Superior temporal gyrus (tissue), 1 donor: ENCODE measurements around the gene HMMR.

Experiments
- DNase-seq: peaks from one replicate; pipeline ENCODE4 v3.0.0-alpha.2; 2016; ENCODE audit errors: extremely low spot score

Gene HMMR

DNA sequence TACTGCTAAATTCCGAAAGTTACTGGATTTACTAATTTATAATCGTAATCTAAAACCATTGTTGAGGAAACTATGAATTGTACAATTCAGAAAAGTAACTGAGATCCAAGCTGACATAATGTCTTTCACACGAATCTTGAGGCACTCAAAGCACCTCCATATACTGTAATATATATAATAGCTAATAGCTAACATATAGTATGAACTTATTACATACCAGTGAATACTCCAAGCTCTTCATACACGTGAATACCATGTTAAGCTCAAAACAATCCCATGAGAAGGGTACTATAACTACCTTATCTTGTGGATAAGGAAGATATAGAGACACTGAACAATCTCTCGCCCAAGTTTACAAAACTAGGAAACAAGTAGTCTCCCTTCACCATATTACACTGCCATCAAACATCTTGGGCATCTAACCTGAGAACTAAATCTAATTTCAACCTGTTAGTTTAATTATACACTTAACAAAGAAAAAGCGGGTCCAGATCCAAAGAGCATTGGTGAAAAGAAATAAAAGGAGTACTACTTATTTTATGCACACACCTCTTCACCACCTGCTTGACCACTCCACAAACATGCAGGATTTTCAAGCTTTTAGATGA, 1.6 kb upstream of the HMMR start:
- DNase-seq, result no peak

DNA sequence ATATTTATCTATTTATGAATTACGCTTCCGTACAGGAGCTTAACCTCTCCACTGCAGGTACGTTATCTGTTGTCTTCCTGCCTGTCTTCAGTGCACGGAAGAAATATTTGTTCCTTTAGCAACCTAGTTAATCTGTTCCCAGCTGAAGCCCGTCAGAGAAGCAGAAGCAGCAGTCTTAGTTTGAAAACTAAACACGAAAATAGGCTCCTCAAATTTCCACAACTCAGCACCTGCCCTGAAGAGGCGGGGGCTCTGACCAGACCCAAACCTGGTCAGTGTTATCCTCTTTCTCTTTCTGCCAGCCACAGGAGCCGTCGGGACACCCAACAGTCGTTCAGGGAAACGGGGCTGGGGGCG, 992 bp upstream of the HMMR start:
- no peak for DNase-seq

DNA sequence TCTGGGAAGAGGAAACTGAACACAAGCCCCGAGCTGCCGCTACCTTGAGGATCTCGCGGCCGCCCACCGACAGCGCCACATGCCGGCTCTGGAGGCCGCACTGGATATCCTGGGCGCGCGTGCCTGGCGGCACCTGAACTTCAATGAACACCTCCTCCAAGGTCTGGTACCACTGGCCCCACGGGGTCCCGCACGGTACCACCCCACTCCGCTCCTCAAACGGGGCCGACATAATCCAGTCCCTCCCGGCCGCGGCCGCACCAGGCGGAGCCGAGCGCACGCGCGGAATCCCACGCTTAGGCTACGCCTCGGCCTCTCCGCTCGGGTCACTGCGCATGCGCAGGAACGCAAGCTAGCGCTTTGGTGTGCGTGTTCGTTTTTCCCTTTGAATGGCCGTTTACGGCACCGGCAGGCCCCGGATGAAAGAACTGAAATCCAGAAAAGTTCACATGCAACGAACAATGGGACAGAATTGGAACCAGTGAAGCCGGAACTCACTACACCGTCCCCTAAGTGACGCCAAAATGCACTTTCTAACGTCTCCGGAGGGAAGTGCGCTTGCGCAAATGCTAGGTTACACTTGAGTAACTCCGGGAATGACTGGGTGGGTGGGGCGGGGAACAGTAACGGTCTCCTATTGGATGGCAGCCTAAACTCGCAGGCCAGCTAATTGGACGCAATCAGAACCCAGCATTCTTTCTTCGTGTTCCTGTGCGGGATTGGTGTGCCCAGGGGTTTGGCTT, 442 bp upstream of the HMMR start, which contains the start of gene NUDCD2:
TSS of gene NUDCD2 (minus strand) at position 284 of the 743 bp plus-strand sequence. CDS start at position 232, 52 bp downstream.
- DNase-seq, result peak; percentile 99

- DNase-seq, result no peak
Measured at GRCh38 chr5:163463063-163463435, 2.6 kb downstream of the HMMR start.

- DNase-seq, result no peak
Measured at GRCh38 chr5:163467682-163468081, 7.2 kb downstream of the HMMR start.

DNA sequence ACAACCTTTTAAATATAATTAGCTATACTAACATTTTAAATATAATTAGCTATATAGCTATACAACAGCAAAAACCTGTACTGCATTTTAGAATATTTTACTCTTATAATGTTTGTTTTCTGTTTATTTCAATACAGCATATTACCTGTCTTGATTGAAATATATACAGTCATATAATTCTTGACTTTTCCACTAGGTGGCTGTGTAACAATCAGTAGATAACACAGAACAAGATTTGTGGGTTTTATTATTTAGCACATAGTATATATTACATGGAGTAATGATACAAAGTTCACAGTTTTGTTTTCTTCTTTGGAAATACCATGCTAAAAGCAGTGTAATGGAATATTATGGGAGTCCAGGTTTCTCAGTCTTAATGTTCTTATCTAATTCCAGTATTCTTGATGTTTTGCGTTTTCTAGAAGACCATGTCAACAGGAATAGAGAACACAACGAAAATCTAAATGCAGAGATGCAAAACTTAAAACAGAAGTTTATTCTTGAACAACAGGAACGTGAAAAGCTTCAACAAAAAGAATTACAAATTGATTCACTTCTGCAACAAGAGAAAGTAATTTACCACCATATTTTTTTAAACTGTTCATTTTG, 13.3 kb downstream of the HMMR start:
- DNase-seq, result no peak

GRCh38 chr5:163475411-163475810, 15.0 kb downstream of the HMMR start:
- DNase-seq, result no peak

DNA sequence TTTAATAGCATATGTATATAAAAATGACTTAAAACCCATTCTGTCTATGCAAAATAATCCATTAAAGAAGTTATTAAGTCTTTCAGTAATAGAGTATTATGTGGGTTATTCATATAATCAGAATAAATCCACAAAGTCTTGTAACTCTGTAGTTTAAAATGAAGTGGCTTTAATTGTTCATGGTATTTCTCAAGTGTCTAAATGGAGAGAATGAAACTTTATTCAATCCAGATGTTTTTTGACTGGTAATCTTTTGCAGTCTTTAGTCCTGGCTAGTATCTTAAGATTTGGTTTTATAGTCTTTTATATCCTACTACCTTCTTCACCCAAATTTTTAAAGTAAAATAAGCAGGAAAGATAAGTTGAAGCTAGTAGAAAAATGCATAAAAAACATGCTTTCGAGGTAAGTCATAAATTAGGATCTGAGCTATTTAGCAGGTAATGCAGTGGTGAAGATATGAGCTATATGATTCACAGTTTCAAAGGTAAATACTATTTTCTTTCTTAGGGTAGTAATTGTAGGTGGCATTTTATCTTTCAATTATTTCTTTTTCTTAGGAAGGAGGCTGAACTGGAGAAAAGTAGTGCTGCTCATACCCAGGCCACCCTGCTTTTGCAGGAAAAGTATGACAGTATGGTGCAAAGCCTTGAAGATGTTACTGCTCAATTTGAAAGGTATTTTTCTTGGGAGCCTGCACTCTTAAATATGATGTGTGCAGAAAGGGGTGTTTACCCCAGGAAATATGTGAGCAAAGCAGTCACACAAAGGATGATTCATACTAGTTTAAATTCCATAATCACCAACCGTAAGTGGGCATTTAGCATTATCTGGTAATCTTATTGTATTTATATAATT, 17.9 kb downstream of the HMMR start:
- DNase-seq, result no peak

DNA sequence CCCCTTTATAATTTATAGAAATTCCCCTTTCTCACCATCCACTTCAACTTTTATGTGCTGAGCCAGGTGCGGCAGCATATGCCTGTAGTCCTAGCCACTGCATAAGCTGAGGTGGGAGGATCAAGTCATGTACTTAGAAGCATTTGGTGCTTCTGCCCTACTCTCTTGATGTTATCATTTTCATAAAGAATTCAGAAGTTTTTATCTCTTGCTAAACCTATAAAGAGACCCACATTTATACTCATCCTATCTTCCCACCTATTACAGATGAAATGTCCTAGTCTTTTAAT, 18.5 kb downstream of the HMMR start:
- DNase-seq, result no peak

DNA sequence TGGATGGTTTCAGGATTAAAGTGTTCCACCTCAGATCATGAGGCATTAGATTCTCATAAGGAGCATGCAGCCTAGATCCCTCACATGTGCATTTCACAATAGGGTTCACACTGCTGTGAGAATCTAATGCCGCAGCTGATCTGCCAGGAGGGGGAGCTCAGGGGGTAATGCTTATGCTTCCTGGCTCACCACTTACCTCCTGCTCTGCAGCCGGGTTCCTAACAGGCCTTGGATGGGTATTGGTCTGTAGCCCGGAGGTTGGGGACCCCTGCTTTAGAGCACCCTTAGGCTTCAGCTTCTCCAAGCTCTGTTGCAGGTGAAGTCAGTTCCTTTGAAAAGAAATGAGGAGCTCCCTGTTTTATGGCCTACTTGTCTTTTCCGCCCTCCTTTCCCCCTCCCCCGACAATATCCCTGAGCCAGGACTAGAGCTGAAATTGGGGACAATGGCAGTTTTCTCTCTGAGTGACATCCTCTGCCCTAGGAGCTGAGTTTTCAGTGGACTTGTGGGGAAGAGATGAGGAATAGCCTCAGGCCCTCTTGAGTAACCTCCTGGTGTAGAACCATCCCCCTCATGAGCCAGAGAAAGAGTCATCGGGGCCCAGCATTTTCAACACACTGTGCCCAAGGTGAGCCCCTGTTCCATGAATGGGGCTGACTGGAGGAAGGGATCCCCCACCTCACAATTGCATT, 28.8 kb downstream of the HMMR start:
- DNase-seq, result no peak

GRCh38 chr5:163489745-163490075, 29.3 kb downstream of the HMMR start:
- no peak for DNase-seq

DNA sequence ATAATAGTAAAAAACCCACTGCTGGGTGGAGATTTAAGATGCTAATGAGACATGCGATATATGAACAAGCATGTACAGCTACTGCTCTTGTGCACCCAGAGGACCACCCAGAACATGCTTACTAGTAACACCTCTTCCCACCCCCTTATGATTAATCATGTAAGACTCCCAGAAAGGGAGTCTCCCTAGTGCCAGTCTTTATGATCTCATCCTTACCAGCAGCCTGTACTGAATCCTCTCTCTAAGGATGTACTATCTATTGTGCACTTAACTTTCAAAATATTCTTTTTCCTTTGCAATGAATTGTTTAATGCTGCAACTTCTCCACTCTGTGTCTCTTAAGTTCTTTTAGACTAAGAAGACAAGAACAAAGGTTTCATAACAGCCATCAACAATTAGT, 35.9 kb downstream of the HMMR start:
- no peak for DNase-seq

DNA sequence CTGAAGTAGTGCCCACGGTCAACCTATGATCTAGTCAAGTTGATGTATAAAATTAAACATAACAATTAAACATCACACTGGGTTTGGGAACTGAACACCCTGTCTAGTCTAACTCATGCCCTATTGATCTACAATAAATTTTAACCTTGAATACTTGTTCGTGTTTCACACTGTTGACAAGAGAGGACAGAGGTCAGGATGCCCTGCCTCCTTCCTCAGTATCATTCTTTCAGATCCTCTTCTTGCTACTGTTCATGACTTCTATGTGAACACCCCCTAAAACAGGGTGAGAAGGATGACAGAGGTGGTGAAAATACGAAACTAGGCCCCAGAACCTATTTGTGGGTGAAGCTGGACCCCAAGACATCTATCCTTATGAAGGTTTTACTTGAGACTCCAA, 36.9 kb downstream of the HMMR start:
- DNase-seq, result no peak

DNA sequence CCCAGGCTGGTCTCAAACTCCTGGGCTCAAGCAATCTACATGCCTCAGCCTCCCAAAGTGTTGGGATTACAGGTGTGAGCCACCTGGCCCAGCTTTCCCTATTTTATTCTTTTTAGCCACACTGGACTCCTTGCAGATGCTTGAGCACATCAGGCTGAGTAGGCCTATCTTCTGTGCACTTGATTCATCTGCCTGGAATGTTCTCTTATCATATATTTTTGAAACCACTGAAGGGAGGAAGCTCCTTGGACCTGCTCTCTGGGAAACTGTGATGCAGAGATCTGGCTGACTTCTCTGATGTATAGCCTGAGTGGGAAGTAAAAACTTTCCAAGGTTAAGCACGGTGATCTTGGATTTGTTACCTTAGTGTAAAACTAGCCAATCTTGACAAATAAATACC, 38.5 kb downstream of the HMMR start:
- no peak for DNase-seq

DNA sequence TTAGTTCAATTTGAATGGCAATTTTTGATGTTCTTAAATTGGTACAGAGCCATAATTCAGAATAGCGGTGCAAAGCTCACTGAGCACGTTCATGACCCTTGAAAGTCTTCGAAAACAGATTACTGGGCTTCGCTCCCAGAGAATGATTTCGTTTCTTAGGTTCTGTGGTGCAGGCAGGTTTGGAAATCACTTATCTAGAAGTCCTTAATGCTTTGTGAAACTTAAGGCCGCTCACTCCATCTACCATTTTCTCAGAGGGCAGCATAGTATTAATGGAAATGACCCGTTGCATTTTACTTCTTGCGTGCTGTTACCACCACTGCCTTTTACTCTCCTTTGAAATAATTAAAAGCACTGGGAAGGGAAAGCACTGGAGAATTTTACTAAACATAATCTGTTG, 42.1 kb downstream of the HMMR start:
- DNase-seq, result no peak

DNA sequence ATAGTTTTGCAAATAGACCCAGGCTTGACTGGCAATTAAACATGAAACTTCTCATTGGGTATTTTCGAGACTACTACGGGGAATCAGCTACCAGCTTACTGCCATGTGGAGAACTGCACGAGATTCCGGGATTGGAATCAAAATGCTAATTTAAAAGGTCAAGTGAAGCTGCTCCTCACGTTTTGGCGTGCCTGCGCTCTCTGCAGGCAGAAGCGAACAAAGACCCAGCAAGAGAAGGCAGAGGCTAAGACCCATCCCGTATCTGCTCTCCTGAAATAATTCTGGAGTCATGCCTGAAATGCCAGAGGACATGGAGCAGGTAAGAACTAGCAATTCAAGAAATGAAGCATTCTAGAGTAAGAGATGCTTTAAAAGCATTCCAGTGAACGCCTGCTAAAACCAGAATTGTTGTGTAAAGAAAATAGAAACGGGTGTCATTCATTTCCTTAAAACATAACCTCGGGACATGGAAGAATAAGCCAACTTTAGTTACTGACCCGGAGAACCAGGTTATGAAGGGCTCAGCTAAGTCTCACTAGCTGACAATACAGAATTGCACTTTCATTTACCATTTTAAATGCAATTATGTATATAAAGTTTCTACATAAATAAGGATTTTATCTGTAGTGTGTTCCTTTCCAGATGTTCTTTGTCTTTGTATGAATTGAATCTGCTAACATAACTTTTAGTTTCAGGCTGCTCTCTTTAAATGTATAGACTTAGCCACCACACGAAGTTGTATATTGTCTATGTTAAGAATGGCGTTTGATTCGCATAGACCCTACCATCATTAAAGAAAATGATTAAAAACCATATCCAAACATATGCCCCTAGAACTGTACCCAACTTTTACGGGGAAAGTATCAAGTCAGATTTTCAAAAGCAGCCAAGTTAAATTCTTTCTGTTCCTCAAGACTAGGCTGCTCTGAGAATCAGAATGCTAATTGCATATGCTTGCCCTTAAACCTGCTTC, 43.0 kb downstream of the HMMR start:
- DNase-seq, result peak; percentile 76

GRCh38 chr5:163504079-163504931, 43.9 kb downstream of the HMMR start:
- peak; percentile 77 for DNase-seq

- no peak for DNase-seq
Measured at GRCh38 chr5:163505049-163505367, 44.6 kb downstream of the HMMR start.

DNA sequence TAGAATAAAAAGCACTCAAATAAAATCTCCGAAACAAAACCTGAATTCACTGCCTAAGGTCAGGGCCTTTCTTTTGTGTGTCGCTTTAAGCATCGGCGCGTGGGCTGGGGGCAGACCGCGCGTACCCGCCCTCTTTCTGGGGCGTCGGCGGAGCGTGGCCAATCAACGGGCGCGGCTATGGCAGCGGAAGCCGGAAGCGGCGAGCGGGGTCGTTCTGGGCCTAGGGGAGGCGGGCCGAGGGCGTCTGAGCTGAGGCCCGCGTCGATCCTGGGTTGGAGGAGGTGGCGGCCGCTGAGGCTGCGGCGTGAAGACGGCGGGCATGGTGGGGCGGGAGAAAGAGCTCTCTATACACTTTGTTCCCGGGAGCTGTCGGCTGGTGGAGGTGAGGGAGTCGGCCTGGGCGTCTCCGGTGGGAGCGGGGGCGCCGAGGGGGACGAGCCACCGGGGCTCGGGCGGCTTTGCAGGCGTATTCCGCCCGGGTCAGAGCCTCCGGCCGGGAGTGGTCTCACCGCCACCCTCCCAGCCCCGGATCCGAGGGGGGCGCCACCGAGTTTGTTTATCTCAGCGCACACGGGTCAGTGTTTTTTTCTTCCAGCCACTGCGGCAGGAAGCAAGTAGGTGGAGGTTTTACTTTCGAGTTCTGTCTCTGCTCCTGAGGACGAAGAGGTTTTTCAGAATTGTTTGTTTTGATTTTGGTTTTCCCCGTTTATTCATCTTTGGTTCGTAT, 45.1 kb downstream of the HMMR start, which contains the start of gene MAT2B:
TSS of gene MAT2B (plus strand) at position 252 of the 727 bp plus-strand sequence. CDS start at position 320, 68 bp downstream.
- peak; percentile 97 for DNase-seq
